ENCODE data around the gene MC3R. TPM values are rescaled to one million over a fixed set of nuclear protein-coding genes. Genes with fewer than 3 reads are reported as not detected.

MC3R gene
- total RNA-seq, 1 donor from 2014 or later, result not detected

DNA sequence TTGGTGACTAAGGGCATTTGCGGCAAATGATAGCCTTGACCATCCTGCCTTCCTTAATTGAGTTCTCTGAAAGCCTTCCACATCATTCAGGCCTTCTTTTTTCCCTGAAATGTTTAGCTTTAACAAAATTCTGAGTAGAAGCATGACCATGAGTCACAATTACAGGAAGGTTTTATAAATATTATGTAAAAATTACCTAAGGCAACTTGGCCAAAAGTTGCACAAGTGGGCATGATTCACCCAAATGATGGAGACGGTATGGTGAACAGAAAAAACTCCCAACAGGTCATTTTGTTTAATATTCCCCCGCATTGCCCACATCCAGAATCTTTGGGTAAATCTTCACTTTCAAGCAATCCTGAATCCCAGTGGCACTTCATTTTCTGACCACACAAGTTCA is 37.0 kb downstream of the MC3R start:
- no peaks in the 10 kb centered on the region for H3K27me3 ChIP-seq (ENCODE audit: control insufficient read depth in 3 of 3, insufficient read depth in 3 of 3, low read length in 3 of 3)
- H3K36me3 ChIP-seq (ENCODE audit: control insufficient read depth in 3 of 3, insufficient read depth in 3 of 3, low read length in 3 of 3), result no peaks in the 10 kb centered on the region
- H3K9me3 ChIP-seq (ENCODE audit: control insufficient read depth in 3 of 3, low read length in 3 of 3), result no peaks in the 10 kb centered on the region
- no peak overlapping the region for H3K9ac ChIP-seq (ENCODE audit: low read depth in 1 of 3, low read length in 3 of 3)
- H3K4me1 ChIP-seq (ENCODE audit: control insufficient read depth in 3 of 3, insufficient read depth in 3 of 3, low read length in 3 of 3), result no peaks in the 10 kb centered on the region
- H3K27ac ChIP-seq (ENCODE audit: low read depth, low read length), result no peak overlapping the region
- no peak overlapping the region for H3K4me3 ChIP-seq (ENCODE audit: low read length in 3 of 3)

DNA sequence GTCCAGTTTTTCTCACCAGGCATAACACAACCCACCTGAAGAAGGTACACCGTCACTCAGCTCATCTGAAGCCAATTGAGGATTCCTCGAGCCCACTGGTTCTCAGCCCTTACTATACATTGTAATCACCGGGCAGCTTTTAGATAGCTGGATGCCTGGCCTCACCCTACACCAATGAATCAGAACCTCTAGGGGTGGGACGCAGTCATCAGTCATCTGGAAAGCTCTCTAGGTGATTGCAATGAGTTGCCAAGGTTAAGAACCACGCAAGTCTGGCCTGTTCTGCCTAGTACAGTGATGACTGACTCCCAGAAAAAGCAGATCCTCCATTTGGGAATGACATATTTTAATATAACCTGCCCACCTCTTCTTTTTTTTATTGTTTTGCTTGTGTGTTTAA is 41.1 kb downstream of the MC3R start:
- no peak overlapping the region for H3K4me3 ChIP-seq (ENCODE audit: low read length in 3 of 3)
- H3K9ac ChIP-seq (ENCODE audit: low read depth in 1 of 3, low read length in 3 of 3), result no peak overlapping the region
- H3K27ac ChIP-seq (ENCODE audit: low read depth, low read length), result no peak overlapping the region
- no peaks in the 10 kb centered on the region for H3K36me3 ChIP-seq (ENCODE audit: control insufficient read depth in 3 of 3, insufficient read depth in 3 of 3, low read length in 3 of 3)
- no peaks in the 10 kb centered on the region for H3K4me1 ChIP-seq (ENCODE audit: control insufficient read depth in 3 of 3, insufficient read depth in 3 of 3, low read length in 3 of 3)
- H3K9me3 ChIP-seq (ENCODE audit: control insufficient read depth in 3 of 3, low read length in 3 of 3), result no peaks in the 10 kb centered on the region
- H3K27me3 ChIP-seq (ENCODE audit: control insufficient read depth in 3 of 3, insufficient read depth in 3 of 3, low read length in 3 of 3), result no peaks in the 10 kb centered on the region

DNA sequence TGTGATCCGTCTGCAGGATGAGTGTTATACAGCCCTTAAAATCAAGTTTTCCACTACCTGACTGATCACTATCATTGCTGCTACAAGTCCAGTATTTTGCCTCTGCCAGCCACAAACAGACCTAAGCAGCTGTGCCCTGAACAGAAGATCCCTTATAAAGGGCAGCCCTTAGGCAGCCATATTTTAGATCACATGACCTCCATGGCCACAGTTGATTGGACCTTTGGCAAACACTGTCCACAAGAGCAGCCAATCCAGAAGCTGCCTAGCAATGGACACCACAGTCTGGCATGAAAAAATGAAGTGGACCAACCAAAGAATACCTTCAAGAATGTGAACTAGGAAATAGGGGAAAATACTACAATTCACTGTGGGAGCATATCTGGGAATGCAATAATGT is 50.8 kb downstream of the MC3R start:
- Histone ChIP-seq H3K36me3 (ENCODE audit: control insufficient read depth in 3 of 3, insufficient read depth in 3 of 3, low read length in 3 of 3) (no peaks in the 10 kb centered on the region), H3K4me3 (ENCODE audit: low read length in 3 of 3) (no peak overlapping the region), H3K4me1 (ENCODE audit: control insufficient read depth in 3 of 3, insufficient read depth in 3 of 3, low read length in 3 of 3) (no peaks in the 10 kb centered on the region), H3K27ac (ENCODE audit: low read depth, low read length) (no peak overlapping the region), H3K9me3 (ENCODE audit: control insufficient read depth in 3 of 3, low read length in 3 of 3) (no peaks in the 10 kb centered on the region), H3K27me3 (ENCODE audit: control insufficient read depth in 3 of 3, insufficient read depth in 3 of 3, low read length in 3 of 3) (no peaks in the 10 kb centered on the region), H3K9ac (ENCODE audit: low read depth in 1 of 3, low read length in 3 of 3) (no peak overlapping the region)

Small RNAs within 50 kb of the gene (small RNA-seq; reads per million reads assigned to genes)
- not detected for gene RNA5SP487

Other genes starting within 250 kb of the MC3R start
- 0.52 TPM for gene CBLN4, start 243.2 kb upstream of the MC3R start, total RNA-seq
- 31.8 TPM for gene FAM210B, start 110.2 kb downstream of the MC3R start, total RNA-seq
- 9.4 TPM for gene AURKA, start 143.5 kb downstream of the MC3R start, total RNA-seq
- gene CSTF1, start 143.9 kb downstream of the MC3R start, total RNA-seq, result 20.9 TPM
- 3.7 TPM for gene CASS4, start 163.5 kb downstream of the MC3R start, total RNA-seq
- 68.4 TPM for gene RTF2, start 219.9 kb downstream of the MC3R start, total RNA-seq

All from skeletal muscle tissue (tissue), 5 donors.